HG03442 (cell line): Measurements from ENCODE around the gene TESMIN.

ENCODE experiments used
- ATAC-seq: cut with Tn5 transposase; IDR thresholded peaks from one replicate; pipeline ENCODE4 v1.9.1; 2021; ENCODE audit warnings: mild to moderate bottlenecking, moderate library complexity; ENCODE audit not compliant: unreplicated experiment

Gene TESMIN

GRCh38 chr11:68763181-68763721 lies 11.9 kb upstream of the TESMIN start:
- ATAC-seq = no peak

- no peak for ATAC-seq
Measured at GRCh38 chr11:68762481-68762880, 11.2 kb upstream of the TESMIN start.

GRCh38 chr11:68761801-68762200 lies 10.5 kb upstream of the TESMIN start:
- ATAC-seq = no peak

- no peak for ATAC-seq
Measured at GRCh38 chr11:68759991-68760390, 8.7 kb upstream of the TESMIN start.

GRCh38 chr11:68757711-68758110 lies 6.4 kb upstream of the TESMIN start:
- ATAC-seq = no peak

GRCh38 chr11:68756171-68756766 lies 4.9 kb upstream of the TESMIN start:
- no peak for ATAC-seq

GRCh38 chr11:68753300-68753699 lies 2.0 kb upstream of the TESMIN start:
- ATAC-seq = no peak

GRCh38 chr11:68751004-68751325 lies 355 bp downstream of the TESMIN start:
- no peak for ATAC-seq

GRCh38 chr11:68750195-68751003 lies 921 bp downstream of the TESMIN start:
- ATAC-seq = no peak

- no peak for ATAC-seq
Measured at GRCh38 chr11:68749229-68750123, 1.8 kb downstream of the TESMIN start.

- ATAC-seq = no peak
Measured at GRCh38 chr11:68748061-68748460, 3.3 kb downstream of the TESMIN start.

- ATAC-seq = no peak
Measured at GRCh38 chr11:68743539-68743938, 7.8 kb downstream of the TESMIN start.

- ATAC-seq = no peak
Measured at GRCh38 chr11:68741463-68741862, 9.9 kb downstream of the TESMIN start.

GRCh38 chr11:68735646-68736045 lies 15.7 kb downstream of the TESMIN start:
- no peak for ATAC-seq

GRCh38 chr11:68735125-68735524 lies 16.2 kb downstream of the TESMIN start:
- ATAC-seq = no peak

GRCh38 chr11:68734111-68734510 lies 17.2 kb downstream of the TESMIN start:
- ATAC-seq = no peak

GRCh38 chr11:68727783-68728182 lies 23.5 kb downstream of the TESMIN start:
- no peak for ATAC-seq

GRCh38 chr11:68724293-68724692 lies 27.0 kb downstream of the TESMIN start:
- ATAC-seq = no peak

GRCh38 chr11:68722143-68722542 lies 29.2 kb downstream of the TESMIN start:
- ATAC-seq = no peak

- no peak for ATAC-seq
Measured at GRCh38 chr11:68721075-68721474, 30.2 kb downstream of the TESMIN start.

- no peak for ATAC-seq
Measured at GRCh38 chr11:68715456-68716122, 35.7 kb downstream of the TESMIN start.
